GM19467 (cell line): Measurements from ENCODE around the gene REG1A.

ENCODE experiments used
- ATAC-seq: cut with Tn5 transposase; IDR thresholded peaks from one replicate; pipeline ENCODE4 v1.9.1; 2021; ENCODE audit warnings: mild to moderate bottlenecking, moderate library complexity; ENCODE audit not compliant: unreplicated experiment

Gene REG1A

DNA sequence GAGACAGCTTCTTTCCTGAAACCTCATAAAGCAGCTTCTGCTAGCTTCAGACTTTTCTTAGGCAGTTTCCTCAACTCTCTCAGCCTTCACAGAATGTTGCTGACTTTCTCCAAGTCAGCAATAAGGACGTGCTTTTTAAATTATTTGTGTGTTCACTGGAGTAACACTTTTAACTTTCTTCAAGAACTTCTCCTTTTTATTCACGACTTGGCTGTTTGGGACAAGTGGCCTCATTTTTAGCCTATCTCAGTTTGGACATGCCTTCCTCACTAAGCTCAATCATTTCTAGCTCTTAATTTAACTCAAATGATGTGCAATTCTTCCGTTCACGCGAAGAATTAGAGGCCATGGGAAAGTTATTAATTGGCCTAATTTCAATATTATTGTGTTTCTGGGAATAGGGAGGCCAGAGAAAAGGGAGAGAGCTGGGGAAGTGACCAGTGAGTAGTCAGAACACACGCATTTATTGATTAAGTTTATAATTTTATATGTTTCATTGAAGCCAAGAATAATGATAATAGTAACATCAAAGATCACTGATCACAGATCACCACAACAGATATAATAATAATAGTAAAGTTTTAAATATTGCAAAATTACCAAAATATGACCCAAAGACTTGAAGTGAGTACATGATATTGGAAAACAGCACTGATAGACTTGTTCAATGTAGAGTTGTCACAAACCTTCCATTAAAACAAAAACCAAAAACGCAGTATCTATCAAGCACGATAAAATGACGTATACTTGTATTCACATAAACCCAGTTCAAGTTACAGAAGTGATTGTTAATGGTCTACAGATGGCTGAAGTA is 4.8 kb downstream of the REG1A start:
- no peak for ATAC-seq

DNA sequence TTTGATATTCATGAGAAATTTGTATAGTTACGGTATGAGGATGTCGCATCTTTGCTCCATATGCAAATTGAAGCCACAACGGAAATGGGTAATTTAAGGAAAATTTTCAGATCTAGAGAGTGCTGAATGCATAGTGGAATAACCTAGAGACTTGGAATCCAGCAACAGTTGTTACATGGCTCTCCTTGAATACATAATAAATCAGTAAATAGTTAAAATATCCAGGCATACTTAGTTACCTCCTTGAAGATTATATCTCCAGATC is 5.4 kb downstream of the REG1A start:
- no peak for ATAC-seq

DNA sequence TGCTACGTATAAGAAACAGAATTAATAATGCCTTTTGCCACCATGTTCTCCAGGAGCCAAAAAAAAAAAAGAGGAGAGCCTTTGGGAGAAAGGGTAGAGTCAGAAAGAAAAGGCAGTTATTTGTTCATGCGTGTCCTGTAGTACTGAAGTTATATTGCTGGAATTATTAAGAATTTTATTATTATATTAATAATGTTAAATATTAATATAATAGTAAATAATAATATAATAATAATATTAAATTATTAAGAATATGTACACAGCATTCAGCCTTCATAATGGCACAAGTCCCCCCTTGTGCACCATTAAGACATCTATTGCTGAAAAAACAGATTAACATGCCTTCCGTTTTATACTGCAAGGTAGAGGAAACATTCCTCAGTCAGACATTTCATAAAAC is 8.1 kb downstream of the REG1A start:
- no peak for ATAC-seq

DNA sequence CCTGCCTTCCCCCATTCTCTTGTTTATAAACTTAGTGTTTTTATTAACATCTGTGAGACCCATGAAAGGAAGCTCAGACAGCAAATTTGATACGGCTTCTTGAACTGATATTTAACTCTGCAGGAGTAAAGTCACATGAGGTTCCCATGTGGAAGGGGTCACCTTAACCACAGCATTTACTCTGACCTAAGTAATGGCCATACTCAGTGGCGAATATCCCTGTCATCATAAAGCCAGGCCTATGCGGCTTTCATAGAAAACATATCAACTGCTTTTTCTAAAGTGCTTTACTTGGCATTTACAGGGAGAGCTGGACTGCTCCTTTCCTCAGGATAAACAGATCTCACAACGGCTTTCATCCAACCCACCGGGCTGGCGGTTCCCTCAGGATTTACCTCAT is 9.0 kb downstream of the REG1A start:
- no peak for ATAC-seq

GRCh38 chr2:79129804-79130203 is 9.5 kb downstream of the REG1A start:
- no peak for ATAC-seq

GRCh38 chr2:79131687-79132086 is 11.4 kb downstream of the REG1A start:
- no peak for ATAC-seq

GRCh38 chr2:79138385-79138784 is 18.1 kb downstream of the REG1A start:
- ATAC-seq = no peak

DNA sequence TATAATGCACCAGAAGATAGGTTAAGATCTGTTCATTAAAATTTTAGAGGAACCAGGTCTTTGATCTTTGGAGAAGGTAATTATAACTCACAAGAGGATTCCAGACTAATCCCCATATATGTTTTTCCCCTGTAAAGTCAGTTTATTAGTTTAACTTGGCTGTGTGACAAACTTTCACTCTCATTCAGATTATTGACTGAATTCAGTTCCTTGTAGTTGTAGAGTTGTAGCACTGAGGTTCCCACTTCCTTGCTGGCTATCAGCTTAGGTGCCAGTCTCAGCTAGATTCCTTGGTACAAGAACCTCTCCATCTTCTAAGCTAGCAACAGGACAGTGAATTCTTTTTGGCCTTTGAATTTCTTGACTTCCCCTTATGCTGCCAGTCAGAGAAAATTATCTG is 19.1 kb downstream of the REG1A start:
- no peak for ATAC-seq

DNA sequence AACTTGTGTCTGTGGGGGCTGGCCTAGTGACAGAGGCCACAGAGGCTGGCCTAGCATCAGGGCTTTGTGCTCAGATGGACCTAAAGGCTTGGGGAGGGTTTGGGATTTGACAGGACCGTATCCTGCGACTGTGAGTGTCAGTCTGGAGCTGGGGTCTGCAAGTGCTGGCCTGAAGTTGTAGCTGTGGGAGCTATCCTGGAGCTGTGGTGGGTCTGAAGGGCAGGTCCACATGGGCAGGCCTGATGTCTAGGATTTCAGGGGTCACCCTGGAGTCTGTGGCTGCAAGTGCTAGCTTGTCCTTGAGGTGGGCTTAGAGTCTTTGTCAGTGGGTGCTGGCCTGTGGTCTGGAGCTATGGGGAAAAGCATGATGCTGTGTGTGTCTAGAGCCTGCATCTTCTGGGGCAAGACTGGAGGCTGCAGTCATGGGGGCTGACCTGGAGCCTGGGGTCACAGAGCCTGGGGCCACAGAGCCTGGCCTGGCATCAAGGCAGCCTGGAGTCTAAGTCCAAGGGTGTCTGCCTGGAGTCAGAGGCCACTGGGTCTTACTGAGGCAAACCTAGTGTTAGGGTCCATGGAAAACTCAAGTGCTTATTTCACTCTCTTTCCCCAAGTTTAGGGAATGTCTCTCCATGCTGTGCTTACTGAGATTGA is 35.7 kb downstream of the REG1A start:
- no peak for ATAC-seq

DNA sequence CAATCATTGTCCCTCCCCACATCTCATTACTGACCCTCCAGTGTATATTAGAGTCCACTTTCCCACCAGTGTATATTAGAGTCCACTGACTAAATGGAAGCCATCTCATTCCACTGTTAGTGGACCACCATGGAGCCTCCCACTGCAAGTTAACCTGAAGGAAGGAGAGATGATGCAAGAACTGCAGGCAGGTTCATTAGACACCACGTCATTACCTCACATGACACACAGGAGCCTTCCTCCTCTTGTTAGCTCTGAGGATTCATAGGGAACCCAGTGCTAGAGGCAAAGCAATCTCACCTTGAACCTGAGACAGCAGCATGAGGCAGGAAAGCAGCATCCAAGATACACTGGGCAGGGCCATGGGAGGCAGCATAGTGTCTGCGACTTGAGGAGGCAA is 38.7 kb downstream of the REG1A start:
- no peak for ATAC-seq

DNA sequence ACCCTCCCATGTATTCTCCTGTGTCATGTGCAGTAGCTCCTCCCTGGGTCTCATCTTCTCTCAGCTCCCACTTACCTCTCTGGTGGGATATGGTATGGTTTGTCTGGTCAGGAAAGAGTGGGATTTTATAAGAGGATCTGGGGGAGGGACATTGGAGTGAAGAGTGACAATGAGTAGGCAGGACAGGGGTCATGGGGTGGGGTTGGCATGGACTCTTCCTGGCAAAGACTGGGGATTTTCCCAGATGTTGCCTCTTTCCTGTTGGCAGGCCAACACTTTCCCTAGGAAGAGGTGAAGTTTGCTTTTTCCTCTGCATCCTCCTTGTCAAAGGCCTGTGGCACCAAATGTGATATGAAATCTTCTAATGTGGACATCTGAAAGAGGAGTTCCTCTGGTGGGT is 39.4 kb downstream of the REG1A start, which contains the start of gene REG3A:
Gene REG3A (minus strand): TSS at position 101 of the 400 bp plus-strand sequence. CDS start 348 bp downstream, outside the sequence.
- no peak for ATAC-seq

DNA sequence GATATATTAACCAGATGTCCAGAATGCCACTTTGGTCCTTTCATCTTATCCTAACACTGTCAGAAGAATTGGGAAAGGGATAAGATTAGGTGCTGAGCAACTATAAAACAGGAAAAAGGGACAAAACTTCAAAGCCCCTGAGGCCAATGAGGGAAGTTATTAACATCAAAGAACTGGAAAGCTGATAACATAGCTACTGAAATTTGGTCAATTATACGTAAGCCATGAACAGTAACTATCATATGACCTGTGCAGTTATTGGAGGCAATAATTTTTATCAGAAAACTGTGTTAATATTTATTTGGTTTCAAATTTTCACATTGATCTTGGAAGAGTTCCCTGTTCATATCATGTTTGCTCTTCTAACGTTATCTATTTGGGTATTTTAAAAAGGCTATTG is 41.8 kb downstream of the REG1A start:
- no peak for ATAC-seq

DNA sequence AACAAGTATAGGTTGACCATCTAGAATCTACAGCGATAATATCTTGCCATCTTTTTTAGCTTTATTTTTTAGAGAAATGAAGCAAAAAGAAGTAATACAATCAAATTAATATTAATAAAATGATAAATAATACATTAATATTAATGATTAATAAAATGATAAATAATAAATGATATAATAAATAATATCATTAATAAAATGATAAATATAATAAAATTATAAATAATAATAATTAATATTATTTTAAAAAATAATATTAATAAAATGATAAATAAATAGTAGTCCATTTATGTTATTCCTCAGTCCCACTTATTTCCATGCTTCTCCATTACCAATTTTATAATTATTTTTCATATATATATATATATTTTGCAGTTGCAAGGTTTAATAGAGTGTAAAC is 42.5 kb downstream of the REG1A start:
- no peak for ATAC-seq

- no peak for ATAC-seq
These were observed 51.2 kb downstream of the REG1A start for GRCh38 chr2:79171348-79171958.
